ENCODE measurements around the gene NFIA.

Gene NFIA

GRCh38 chr1:61102041-61102440, 19.7 kb downstream of the NFIA start:
- no peak for DNase-seq (ENCODE audit: low read depth, low spot score)

GRCh38 chr1:61102621-61103020, 20.3 kb downstream of the NFIA start:
- no peak for DNase-seq (ENCODE audit: low read depth, low spot score)

GRCh38 chr1:61104220-61104671, 21.9 kb downstream of the NFIA start:
- DNase-seq (ENCODE audit: low read depth, low spot score): no peak

- DNase-seq (ENCODE audit: low read depth, low spot score): no peak
These were observed 25.3 kb downstream of the NFIA start for GRCh38 chr1:61107638-61108037.

- no peak for DNase-seq (ENCODE audit: low read depth, low spot score)
These were observed 26.8 kb downstream of the NFIA start for GRCh38 chr1:61109158-61109557.

- DNase-seq (ENCODE audit: low read depth, low spot score): no peak
These were observed 27.5 kb downstream of the NFIA start for GRCh38 chr1:61109910-61110309.

- no peak for DNase-seq (ENCODE audit: low read depth, low spot score)
These were observed 28.2 kb downstream of the NFIA start for GRCh38 chr1:61110554-61110953.

GRCh38 chr1:61111084-61112004, 29.0 kb downstream of the NFIA start:
- no peak for DNase-seq (ENCODE audit: low read depth, low spot score)

- DNase-seq (ENCODE audit: low read depth, low spot score): no peak
These were observed 32.0 kb downstream of the NFIA start for GRCh38 chr1:61114178-61114870.

GRCh38 chr1:61115436-61115835, 33.1 kb downstream of the NFIA start:
- no peak for DNase-seq (ENCODE audit: low read depth, low spot score)

GRCh38 chr1:61116421-61116820, 34.1 kb downstream of the NFIA start:
- DNase-seq (ENCODE audit: low read depth, low spot score): no peak

GRCh38 chr1:61117283-61117682, 34.9 kb downstream of the NFIA start:
- DNase-seq (ENCODE audit: low read depth, low spot score): no peak

GRCh38 chr1:61119085-61119484, 36.7 kb downstream of the NFIA start:
- DNase-seq (ENCODE audit: low read depth, low spot score): no peak

- DNase-seq (ENCODE audit: low read depth, low spot score): no peak
These were observed 38.0 kb downstream of the NFIA start for GRCh38 chr1:61120246-61120840.

GRCh38 chr1:61120998-61121397, 38.6 kb downstream of the NFIA start:
- no peak for DNase-seq (ENCODE audit: low read depth, low spot score)

GRCh38 chr1:61121631-61122030, 39.3 kb downstream of the NFIA start:
- DNase-seq (ENCODE audit: low read depth, low spot score): no peak

GRCh38 chr1:61122389-61122788, 40.0 kb downstream of the NFIA start:
- DNase-seq (ENCODE audit: low read depth, low spot score): no peak

- no peak for DNase-seq (ENCODE audit: low read depth, low spot score)
These were observed 41.0 kb downstream of the NFIA start for GRCh38 chr1:61123326-61123725.

- DNase-seq (ENCODE audit: low read depth, low spot score): no peak
These were observed 41.7 kb downstream of the NFIA start for GRCh38 chr1:61124078-61124477.

GRCh38 chr1:61124696-61125095, 42.3 kb downstream of the NFIA start:
- DNase-seq (ENCODE audit: low read depth, low spot score): no peak

- no peak for DNase-seq (ENCODE audit: low read depth, low spot score)
These were observed 42.9 kb downstream of the NFIA start for GRCh38 chr1:61125263-61125662.

GRCh38 chr1:61125895-61126294, 43.5 kb downstream of the NFIA start:
- DNase-seq (ENCODE audit: low read depth, low spot score): no peak
